SKM-1 (cell line): ENCODE results near the gene WDR4.
"Not testable (repeated sequence)": the region's sequence is repeated elsewhere in the genome, so short reads cannot be mapped to it uniquely, and the experiment has no call there.

Experiments used
- DNase-seq: peaks from one replicate; lab custom pipeline; 2025; ENCODE audit not compliant: unreplicated experiment; lab: John Stamatoyannopoulos, UW

WDR4 gene

DNA sequence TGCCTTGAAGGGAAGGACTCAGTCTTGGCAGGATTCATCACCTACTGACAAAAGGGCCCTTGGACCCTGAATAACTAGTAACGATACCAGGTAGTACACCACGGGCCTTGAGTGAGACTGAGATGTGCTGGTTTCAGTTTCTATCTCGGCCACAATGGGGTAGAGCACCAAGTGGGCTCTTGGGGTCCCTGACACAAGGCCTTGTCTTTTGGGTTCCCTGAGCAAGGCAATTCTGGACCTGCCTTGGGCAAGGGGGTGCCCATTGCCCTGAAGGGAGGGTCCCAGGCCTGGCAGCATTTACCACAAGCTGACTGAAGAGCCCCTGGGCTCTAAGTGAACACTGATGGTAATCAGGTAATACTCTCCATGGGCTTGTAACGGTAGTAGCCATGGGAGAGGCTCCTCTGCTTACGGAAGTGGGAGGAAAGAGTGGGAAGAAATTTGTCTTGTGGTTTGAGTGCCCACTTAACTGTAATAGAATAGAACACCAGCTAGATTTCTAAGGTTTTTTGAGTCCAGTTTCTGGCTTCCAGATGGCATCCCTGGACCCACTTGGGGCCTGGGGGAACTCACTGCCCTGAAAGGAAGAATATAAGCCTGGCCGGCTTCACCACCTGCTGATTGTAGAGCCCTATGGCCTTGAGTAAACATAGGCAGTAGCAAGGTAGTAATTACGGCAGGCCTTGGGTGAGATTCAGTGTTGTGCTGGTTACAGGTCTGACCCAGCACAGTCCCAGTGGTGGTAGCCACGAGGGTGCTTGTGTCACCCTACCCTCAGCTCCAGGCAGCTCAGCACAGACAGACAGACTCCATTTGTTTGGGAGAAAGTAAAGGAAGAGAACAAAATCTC, 58.5 kb downstream of the WDR4 start:
- no peak for DNase-seq

- no peak for DNase-seq
Measured at GRCh38 chr21:42819861-42820615, 59.3 kb downstream of the WDR4 start.

DNA sequence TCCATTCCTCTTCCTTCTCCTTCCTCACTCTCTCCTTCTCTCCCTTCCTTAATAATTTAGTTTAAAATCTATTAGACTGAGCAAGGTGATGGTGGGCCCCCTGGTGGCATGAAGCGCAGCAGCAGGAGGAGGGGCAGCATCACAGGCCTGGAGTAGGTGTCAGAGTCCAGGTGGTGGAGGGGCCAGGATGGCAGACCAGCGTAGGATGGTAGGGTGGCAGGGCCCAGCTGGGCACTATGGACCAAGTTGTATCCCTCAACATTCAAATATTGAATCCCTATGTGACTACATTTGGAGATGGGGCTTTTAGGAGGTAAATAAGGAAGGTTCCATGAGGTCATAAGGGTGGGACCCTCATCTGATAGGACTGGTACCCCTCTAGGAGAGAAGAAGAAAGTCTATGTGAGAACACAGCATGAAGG, 61.0 kb downstream of the WDR4 start:
- no peak for DNase-seq

- no peak for DNase-seq
Measured at GRCh38 chr21:42815217-42815616, 64.1 kb downstream of the WDR4 start.

- DNase-seq: not testable (repeated sequence)
Measured at GRCh38 chr21:42812528-42813241, 66.7 kb downstream of the WDR4 start.

DNA sequence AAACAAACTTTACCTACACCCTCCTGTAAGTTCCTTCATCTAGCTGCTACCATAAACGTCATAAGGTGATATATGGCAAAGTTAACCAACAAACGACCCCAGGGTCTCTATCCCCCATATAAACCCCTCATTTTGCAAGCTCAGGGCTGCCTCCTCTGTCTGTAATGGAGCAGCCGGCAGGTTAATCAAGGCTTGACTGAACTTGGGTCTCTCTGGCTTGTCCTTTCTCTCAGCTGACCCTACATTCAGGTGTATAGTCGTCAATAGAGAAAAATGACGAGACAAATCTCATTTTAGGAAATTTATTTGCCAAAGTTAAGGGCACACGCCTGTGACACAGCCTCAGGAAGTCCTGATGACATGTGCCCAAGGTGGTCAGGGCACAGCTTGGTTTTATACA, 67.4 kb downstream of the WDR4 start:
- no peak for DNase-seq

DNA sequence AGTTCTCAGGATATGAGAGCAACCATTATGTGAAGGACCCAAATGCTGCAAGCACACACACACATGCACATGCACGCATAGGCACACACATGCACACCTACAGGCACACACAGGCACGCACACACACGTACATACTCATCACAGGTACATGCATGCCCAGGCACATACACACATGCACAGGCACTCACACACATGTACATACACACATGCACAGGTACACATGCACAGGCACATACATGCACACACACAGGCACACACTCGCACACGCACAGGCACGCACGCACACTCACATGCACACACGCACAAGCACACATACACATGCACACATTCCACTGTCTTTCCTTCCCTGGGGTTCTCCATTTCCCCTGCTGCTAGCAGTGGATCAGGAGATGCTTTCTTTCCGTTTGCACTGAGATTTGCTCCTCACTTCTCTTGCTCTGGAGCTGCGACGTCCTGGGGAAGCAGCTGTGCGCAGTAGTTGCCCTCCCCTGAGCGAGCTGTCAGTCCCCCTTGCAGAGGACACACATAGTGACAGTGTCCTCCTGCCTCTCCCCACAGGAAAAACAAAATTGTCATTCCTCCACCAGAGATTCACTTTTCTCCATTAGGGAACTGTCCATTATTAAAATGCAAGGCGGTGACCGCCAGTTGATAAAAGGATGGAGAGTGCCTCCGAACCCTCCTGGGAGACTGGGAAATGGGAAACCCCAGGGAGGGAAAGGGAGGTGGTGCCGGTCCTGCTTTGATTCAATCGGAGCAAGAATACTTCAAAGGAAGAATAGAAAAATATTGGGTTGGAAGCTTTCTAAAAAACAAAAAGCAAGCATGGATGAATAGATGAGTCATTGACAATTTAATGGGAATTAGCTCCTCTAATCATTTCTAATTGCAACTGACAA, 69.5 kb downstream of the WDR4 start:
- DNase-seq: no peak

GRCh38 chr21:42809171-42809570, 70.2 kb downstream of the WDR4 start:
- no peak for DNase-seq

GRCh38 chr21:42807938-42808613, 71.3 kb downstream of the WDR4 start:
- DNase-seq: no peak

- not testable (repeated sequence) for DNase-seq
Measured at GRCh38 chr21:42807293-42807895, 71.9 kb downstream of the WDR4 start.

- DNase-seq: no peak
Measured at GRCh38 chr21:42806509-42807140, 72.7 kb downstream of the WDR4 start.

GRCh38 chr21:42801616-42802015, 77.7 kb downstream of the WDR4 start:
- not testable (repeated sequence) for DNase-seq

GRCh38 chr21:42799948-42800347, 79.4 kb downstream of the WDR4 start:
- no peak for DNase-seq

- DNase-seq: no peak
Measured at GRCh38 chr21:42799516-42799915, 79.8 kb downstream of the WDR4 start.
